Measurements from ENCODE around the gene NDUFA9.
A peak's percentile ranks its signal among the peaks of the same experiment; 100 is the strongest.

The NDUFA9 gene

GRCh38 chr12:4648104-4648500 lies 812 bp upstream of the NDUFA9 start:
- TF ChIP-seq, protein P1, sequence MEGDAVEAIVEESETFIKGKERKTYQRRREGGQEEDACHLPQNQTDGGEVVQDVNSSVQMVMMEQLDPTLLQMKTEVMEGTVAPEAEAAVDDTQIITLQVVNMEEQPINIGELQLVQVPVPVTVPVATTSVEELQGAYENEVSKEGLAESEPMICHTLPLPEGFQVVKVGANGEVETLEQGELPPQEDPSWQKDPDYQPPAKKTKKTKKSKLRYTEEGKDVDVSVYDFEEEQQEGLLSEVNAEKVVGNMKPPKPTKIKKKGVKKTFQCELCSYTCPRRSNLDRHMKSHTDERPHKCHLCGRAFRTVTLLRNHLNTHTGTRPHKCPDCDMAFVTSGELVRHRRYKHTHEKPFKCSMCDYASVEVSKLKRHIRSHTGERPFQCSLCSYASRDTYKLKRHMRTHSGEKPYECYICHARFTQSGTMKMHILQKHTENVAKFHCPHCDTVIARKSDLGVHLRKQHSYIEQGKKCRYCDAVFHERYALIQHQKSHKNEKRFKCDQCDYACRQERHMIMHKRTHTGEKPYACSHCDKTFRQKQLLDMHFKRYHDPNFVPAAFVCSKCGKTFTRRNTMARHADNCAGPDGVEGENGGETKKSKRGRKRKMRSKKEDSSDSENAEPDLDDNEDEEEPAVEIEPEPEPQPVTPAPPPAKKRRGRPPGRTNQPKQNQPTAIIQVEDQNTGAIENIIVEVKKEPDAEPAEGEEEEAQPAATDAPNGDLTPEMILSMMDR (IDR thresholded peaks at IDR 0.05; ENCODE audit: borderline replicate concordance, insufficient read depth, low read depth, low read length), result no peak

GRCh38 chr12:4649358-4649661 lies 396 bp downstream of the NDUFA9 start:
- H3K4me3 ChIP-seq (ENCODE audit: low read depth, low read length), result peak overlapping the region; percentile 91
- TF ChIP-seq, protein P1 (IDR thresholded peaks at IDR 0.05; ENCODE audit: borderline replicate concordance, insufficient read depth, low read depth, low read length), result no peak

More at GRCh38 chr12:4648104-4648500, 812 bp upstream of the NDUFA9 start:
- H3K4me3 ChIP-seq (ENCODE audit: low read depth, low read length), result peak overlapping the region; percentile 91

DNA sequence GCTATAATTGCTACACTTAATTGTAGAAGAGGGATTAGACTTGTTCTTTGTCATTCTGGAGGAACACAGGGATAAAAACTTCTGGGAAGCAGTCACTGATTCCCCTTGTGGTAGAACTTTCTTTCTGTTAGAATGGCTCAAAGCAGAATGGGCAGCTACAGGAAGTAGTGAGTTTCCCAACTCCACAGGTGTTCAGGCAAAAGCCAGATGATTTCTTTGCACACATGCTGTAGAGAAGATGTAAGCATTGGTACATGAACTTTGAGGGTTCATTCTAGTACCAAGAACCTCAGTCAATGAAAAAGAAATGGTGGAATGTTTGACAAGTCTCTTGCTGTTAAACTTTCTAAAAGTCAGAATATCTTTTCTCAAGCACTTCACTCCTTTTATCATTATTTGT lies 4.3 kb downstream of the NDUFA9 start:
- TF ChIP-seq, protein P1 (IDR thresholded peaks at IDR 0.05; ENCODE audit: borderline replicate concordance, insufficient read depth, low read depth, low read length), result no peak
- H3K4me3 ChIP-seq (ENCODE audit: low read depth, low read length), result no peak overlapping the region

GRCh38 chr12:4653691-4654090 lies 4.8 kb downstream of the NDUFA9 start:
- TF ChIP-seq, protein P1 (IDR thresholded peaks at IDR 0.05; ENCODE audit: borderline replicate concordance, insufficient read depth, low read depth, low read length), result no peak
- H3K4me3 ChIP-seq (ENCODE audit: low read depth, low read length), result no peak overlapping the region

GRCh38 chr12:4663971-4664505 lies 15.1 kb downstream of the NDUFA9 start:
- H3K4me3 ChIP-seq (ENCODE audit: low read depth, low read length), result no peak overlapping the region
- TF ChIP-seq, protein P1 (IDR thresholded peaks at IDR 0.05; ENCODE audit: borderline replicate concordance, insufficient read depth, low read depth, low read length), result no peak

- no peak overlapping the region for H3K4me3 ChIP-seq (ENCODE audit: low read depth, low read length)
- TF ChIP-seq, protein P1 (IDR thresholded peaks at IDR 0.05; ENCODE audit: borderline replicate concordance, insufficient read depth, low read depth, low read length), result no peak
These were observed 16.3 kb downstream of the NDUFA9 start for GRCh38 chr12:4665236-4665635.

DNA sequence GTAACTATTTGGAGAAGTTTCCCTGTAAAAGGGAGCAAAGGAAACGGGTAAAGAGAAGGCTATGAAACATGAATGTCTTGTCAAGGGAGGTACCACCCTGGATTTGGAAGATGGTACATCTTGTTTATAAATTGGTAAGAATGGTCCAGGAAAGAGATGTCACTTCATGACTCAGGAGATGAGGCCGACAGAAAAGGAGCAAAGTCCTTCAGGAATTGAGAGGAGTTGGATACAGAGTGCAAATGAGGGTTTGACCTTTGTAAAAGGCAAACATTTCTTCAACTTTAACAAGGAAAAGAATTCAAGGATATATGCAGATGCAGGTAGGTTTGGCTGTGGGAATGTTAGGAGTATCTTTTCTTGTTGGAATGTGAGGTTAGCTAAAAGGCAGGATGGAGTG lies 30.8 kb downstream of the NDUFA9 start:
- H3K4me3 ChIP-seq (ENCODE audit: low read depth, low read length), result no peak overlapping the region
- TF ChIP-seq, protein P1 (IDR thresholded peaks at IDR 0.05; ENCODE audit: borderline replicate concordance, insufficient read depth, low read depth, low read length), result no peak

All from GM12875 (cell line).